GM18867 (cell line): ENCODE measurements around the gene IDUA.
"Not testable (repeated sequence)": the region's sequence is repeated elsewhere in the genome, so short reads cannot be mapped to it uniquely, and the experiment has no call there.

Source experiments
- ATAC-seq: cut with Tn5 transposase; IDR thresholded peaks from one replicate; pipeline ENCODE4 v1.9.1; 2021; ENCODE audit warnings: mild to moderate bottlenecking, moderate library complexity; ENCODE audit not compliant: unreplicated experiment

IDUA gene

GRCh38 chr4:966266-967112 lies 20.4 kb upstream of the IDUA start:
- no peak for ATAC-seq

- no peak for ATAC-seq
These were observed 19.4 kb upstream of the IDUA start for GRCh38 chr4:967113-968104.

GRCh38 chr4:968221-968620 lies 18.6 kb upstream of the IDUA start:
- no peak for ATAC-seq

GRCh38 chr4:968621-969394 lies 18.0 kb upstream of the IDUA start:
- no peak for ATAC-seq

GRCh38 chr4:970046-970745 lies 16.6 kb upstream of the IDUA start:
- ATAC-seq = no peak

GRCh38 chr4:970854-971520 lies 15.9 kb upstream of the IDUA start:
- no peak for ATAC-seq

GRCh38 chr4:971666-972500 lies 15.0 kb upstream of the IDUA start:
- no peak for ATAC-seq

- peak; percentile 49 for ATAC-seq
These were observed 14.0 kb upstream of the IDUA start for GRCh38 chr4:972651-973424.

- ATAC-seq = peak; percentile 75
These were observed 13.1 kb upstream of the IDUA start, which contains the start of gene DGKQ for GRCh38 chr4:973431-974397. Gene DGKQ (minus strand): TSS chr4:973569. CDS start chr4:973482, 87 bp downstream.

- no peak for ATAC-seq
These were observed 12.2 kb upstream of the IDUA start for GRCh38 chr4:974668-975067.

- ATAC-seq = not testable (repeated sequence)
These were observed 10.8 kb upstream of the IDUA start for GRCh38 chr4:976016-976415.

- no peak for ATAC-seq
These were observed 7.7 kb upstream of the IDUA start for GRCh38 chr4:978957-979701.

- ATAC-seq = no peak
These were observed 4.6 kb upstream of the IDUA start for GRCh38 chr4:982291-982690.

- ATAC-seq = no peak
These were observed 4.0 kb upstream of the IDUA start for GRCh38 chr4:982814-983213.

GRCh38 chr4:984336-985054 lies 2.3 kb upstream of the IDUA start:
- ATAC-seq = no peak
